ENCODE results near the gene SELENOM. TPM values are rescaled to one million over a fixed set of nuclear protein-coding genes. Genes with fewer than 3 reads are reported as not detected.

Gene SELENOM
- total RNA-seq, 1 donor from 2014 or later, result 86.8 TPM

GRCh38 chr22:31122532-31123291 lies 15.3 kb upstream of the SELENOM start, which contains the start of gene INPP5J:
Gene INPP5J, plus strand, starts transcription at chr22:31122966. Its CDS starts 49 bp downstream, at chr22:31123015.
- Histone ChIP-seq H3K9me3 (no peaks in the 10 kb centered on the region), H3K4me1 (peaks cover 7% of the 10 kb centered on the region), H3K4me3 (peak within 1 kb of the TSS; percentile 51), H3K27ac (peak within 1 kb of the TSS; percentile 68), H3K36me3 (no peaks in the 10 kb centered on the region), H3K27me3 (ENCODE audit: low read depth) (no peaks in the 10 kb centered on the region)
- peak; percentile 43 for DNase-seq
- TF ChIP-seq CTCF (IDR thresholded peaks at IDR 0.05), result no peak
- ATAC-seq, result peak; percentile 73 to 92
- intact Hi-C loops (cut with DNase I), result no loop called here

DNA sequence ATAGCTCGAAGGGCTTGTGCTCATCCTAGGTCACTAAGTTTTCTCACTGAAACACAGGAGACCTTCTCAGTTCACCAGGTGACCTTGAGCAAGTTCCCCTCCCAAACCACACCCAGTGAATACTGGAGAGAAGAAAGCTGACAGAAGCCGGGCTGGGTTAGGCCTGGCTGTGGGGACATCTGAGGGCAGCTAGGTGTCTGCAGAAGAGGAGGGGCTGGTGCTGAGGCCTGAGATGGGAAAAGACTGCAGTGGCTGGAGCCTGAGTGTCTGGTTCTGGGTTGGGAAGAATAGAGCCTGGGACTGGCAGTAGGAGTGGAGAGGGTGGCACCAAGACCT lies 14.8 kb upstream of the SELENOM start:
- Histone ChIP-seq H3K9me3 (no peaks in the 10 kb centered on the region), H3K27me3 (ENCODE audit: low read depth) (no peaks in the 10 kb centered on the region), H3K36me3 (no peaks in the 10 kb centered on the region), H3K4me3 (no peak overlapping the region), H3K4me1 (peaks cover 7% of the 10 kb centered on the region), H3K27ac (peak overlapping the region; percentile 68)
- peak in 1 of 2 donors; percentile 22 for ATAC-seq
- intact Hi-C loops (cut with DNase I), result no loop called here
- TF ChIP-seq CTCF (IDR thresholded peaks at IDR 0.05), result no peak
- DNase-seq, result no peak

GRCh38 chr22:31121403-31121802 lies 14.0 kb upstream of the SELENOM start:
- Histone ChIP-seq H3K4me3 (no peak overlapping the region), H3K36me3 (no peaks in the 10 kb centered on the region), H3K4me1 (peaks cover 7% of the 10 kb centered on the region), H3K27me3 (ENCODE audit: low read depth) (no peaks in the 10 kb centered on the region), H3K27ac (no peak overlapping the region), H3K9me3 (no peaks in the 10 kb centered on the region)
- TF ChIP-seq CTCF (IDR thresholded peaks at IDR 0.05), result no peak
- intact Hi-C loops (cut with DNase I), result no loop called here
- no peak for DNase-seq
- no peak for ATAC-seq

DNA sequence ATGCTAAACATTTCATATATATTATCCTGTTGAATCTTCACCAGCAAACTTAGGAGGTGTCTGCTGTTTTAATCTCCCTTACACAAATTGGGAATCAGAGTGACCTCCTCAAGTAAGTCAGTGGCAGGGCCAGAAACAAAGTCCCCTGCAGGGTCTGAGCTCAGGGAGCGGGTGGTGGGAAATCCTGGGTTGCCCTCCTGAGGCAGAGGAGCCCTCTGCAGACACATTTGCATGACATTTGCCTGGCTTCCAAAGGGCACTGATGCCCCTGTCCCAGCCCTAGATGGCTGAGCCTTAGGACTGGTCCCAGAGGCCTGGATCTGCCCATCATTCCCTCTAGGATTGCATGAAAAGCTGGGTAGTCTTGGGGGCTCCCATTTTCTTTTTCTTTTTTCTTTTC lies 13.3 kb upstream of the SELENOM start:
- no peak for TF ChIP-seq CTCF (IDR thresholded peaks at IDR 0.05)
- H3K27me3 ChIP-seq (ENCODE audit: low read depth), result no peaks in the 10 kb centered on the region
- intact Hi-C loops (cut with DNase I), result no loop called here
- H3K9me3 ChIP-seq, result no peaks in the 10 kb centered on the region
- no peak overlapping the region for H3K27ac ChIP-seq
- no peak for ATAC-seq
- H3K4me1 ChIP-seq, result peaks cover 7% of the 10 kb centered on the region
- DNase-seq, result no peak
- no peaks in the 10 kb centered on the region for H3K36me3 ChIP-seq
- no peak overlapping the region for H3K4me3 ChIP-seq

DNA sequence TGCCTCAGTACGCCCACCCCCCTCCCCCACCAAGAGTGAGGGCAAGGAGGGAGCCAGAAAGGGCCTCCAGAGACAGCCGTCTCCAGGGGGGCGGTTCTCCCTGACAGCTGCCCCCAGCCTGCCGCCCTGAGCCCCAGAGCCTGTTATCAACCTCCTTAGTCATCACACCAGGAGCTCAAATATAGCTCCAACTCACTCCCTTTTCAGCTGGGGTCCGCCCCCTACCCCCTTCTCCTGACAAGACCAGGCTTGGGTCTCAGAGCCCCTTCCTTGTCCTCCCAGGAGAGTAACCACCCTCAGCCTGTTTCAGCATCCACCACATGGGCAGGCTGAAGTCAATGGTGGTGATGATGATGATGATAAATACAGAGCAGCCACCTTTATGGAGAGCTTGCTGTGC lies 12.9 kb upstream of the SELENOM start:
- peaks cover 7% of the 10 kb centered on the region for H3K4me1 ChIP-seq
- no peak for TF ChIP-seq CTCF (IDR thresholded peaks at IDR 0.05)
- no peak for DNase-seq
- no peaks in the 10 kb centered on the region for H3K27me3 ChIP-seq (ENCODE audit: low read depth)
- intact Hi-C loops (cut with DNase I), result no loop called here
- no peaks in the 10 kb centered on the region for H3K9me3 ChIP-seq
- no peaks in the 10 kb centered on the region for H3K36me3 ChIP-seq
- H3K27ac ChIP-seq, result no peak overlapping the region
- H3K4me3 ChIP-seq, result no peak overlapping the region
- no peak for ATAC-seq
